ENCODE measurements around the gene ARHGAP8.
"Not testable (repeated sequence)": the region's sequence is repeated elsewhere in the genome, so short reads cannot be mapped to it uniquely, and the experiment has no call there.

Gene ARHGAP8

GRCh38 chr22:44891791-44892190, 139.4 kb downstream of the ARHGAP8 start:
- DNase-seq: no peak

DNA sequence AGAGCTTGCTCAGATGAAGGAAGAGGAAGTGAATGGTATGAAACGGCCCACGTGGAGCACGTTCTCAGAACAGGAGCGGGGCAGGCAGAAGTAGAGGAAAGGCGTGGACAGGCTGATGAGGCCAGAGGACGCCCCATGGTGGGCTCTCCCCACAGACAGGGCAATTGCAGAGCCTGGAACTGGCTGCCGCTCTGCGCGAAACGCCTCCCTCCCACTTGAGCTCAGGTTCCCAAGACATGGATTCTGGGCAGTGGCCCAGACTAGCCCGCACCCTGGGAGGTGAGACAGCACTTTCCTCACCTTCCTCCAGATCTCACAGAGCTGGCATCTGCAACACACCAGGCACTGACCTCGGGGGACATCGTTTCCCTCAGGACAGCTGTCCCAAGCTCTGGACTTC, 139.9 kb downstream of the ARHGAP8 start:
- no peak for DNase-seq

- no peak for DNase-seq
These were observed 140.7 kb downstream of the ARHGAP8 start for GRCh38 chr22:44892803-44893730.

DNA sequence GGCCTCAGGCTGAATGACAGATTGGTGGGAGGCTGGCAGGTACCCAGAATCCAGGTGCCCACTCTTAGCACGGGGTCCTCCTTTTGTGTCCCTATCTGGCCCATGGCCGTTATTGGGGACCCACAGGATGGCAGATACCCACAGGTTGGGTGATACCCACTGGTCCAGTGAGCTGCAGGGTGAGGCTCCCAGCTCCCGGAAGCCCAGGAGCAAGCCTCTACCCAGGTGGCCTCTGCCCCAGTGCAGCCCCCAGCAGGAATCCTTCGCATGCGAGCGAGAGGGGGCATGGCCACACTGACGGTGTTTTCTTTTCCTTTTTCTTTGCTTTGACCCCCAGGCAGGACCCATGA, 141.3 kb downstream of the ARHGAP8 start:
- no peak for DNase-seq

GRCh38 chr22:44894321-44894720, 141.9 kb downstream of the ARHGAP8 start:
- DNase-seq: no peak

DNA sequence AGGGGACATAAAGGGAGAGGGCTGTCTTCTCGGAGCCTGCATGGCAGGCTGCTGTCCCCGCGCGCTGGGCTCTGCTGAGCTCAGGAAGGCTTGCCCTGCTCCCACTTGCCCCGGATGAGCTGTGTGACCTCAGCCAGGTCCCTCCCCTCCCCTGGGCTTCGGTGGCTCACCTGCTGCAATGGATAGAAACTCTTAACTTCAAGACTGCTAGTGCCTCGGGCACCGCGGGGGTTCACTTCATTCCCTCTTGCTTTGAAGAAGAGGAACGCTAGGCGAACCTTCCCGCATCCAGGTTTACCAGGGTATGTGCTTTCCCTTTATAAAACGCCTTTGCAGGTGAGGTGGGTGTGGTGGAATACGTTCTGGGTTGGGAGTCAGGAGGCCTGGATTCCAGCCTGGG, 142.4 kb downstream of the ARHGAP8 start:
- DNase-seq: no peak

GRCh38 chr22:44895296-44896055, 143.1 kb downstream of the ARHGAP8 start:
- DNase-seq: no peak

- DNase-seq: no peak
These were observed 145.9 kb downstream of the ARHGAP8 start for GRCh38 chr22:44898236-44898635.

GRCh38 chr22:44901301-44901700, 148.9 kb downstream of the ARHGAP8 start:
- DNase-seq: no peak

DNA sequence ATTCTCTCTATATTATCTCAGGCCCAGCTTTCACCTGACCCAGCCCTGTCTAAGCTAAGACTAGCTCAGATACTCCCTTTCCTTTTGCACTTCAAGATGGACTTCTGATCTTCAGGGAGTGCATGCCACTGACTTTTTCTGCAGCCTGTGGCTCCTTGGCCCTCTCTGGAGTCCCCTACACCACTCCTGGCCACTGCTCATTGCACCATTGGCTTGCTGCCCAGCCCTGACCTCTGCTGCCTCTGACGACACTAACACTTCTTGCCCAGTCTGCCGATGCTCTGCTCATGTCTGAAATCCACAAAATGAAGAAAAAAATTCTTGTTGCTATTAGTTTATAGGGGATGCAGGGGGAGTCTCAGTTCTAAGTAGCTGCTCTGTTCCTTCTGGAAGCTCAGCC, 150.8 kb downstream of the ARHGAP8 start:
- not testable (repeated sequence) for DNase-seq

DNA sequence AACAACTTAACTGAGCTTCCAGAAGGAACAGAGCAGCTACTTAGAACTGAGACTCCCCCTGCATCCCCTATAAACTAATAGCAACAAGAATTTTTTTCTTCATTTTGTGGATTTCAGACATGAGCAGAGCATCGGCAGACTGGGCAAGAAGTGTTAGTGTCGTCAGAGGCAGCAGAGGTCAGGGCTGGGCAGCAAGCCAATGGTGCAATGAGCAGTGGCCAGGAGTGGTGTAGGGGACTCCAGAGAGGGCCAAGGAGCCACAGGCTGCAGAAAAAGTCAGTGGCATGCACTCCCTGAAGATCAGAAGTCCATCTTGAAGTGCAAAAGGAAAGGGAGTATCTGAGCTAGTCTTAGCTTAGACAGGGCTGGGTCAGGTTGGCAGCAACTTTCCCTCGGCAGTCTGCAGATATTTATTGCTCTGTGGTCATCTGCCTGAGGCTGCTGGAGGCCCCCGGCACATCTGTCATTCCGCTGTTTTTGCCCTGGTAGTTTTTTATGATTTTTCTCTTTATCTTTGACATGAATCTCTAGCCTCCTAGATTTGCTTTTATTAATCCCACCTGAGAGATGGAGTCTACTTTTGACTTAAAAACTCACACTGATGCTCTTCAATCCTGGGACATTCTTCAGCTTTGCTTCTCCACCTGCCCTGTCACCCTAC, 152.2 kb downstream of the ARHGAP8 start:
- DNase-seq: not testable (repeated sequence)

DNA sequence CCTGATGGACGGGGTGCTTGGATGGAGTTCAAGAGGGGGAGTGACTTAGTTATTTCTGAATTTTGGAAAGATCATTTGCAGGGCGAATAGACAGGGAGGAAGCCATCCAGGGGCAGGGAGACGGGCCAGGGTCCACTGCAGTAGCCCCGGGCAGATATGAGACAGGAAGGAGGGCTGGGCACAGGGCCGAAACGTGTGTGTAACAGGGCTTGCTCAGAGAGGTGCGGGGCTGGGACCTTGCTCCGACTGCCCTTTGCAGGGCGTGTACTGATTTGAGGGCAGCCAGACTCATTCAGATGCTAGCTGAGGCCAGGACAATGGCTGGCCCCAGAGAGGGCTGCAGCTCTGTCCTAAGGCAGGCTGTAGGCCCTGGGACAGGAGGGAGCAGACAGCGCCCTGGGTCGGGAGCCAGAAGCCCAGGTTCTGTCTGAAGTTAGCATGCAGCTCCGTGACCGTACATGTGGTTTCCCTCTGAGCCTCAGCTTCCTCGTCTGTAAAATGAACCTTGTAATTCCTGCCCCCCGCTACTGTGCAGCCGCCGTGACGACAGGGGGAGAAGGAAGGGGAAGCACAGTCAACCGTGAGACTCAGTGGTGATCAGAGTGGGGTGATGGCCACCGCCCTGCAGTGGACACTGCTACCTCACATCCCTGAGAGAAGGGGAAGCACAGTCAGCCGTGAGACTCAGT, 154.0 kb downstream of the ARHGAP8 start:
- no peak for DNase-seq

DNA sequence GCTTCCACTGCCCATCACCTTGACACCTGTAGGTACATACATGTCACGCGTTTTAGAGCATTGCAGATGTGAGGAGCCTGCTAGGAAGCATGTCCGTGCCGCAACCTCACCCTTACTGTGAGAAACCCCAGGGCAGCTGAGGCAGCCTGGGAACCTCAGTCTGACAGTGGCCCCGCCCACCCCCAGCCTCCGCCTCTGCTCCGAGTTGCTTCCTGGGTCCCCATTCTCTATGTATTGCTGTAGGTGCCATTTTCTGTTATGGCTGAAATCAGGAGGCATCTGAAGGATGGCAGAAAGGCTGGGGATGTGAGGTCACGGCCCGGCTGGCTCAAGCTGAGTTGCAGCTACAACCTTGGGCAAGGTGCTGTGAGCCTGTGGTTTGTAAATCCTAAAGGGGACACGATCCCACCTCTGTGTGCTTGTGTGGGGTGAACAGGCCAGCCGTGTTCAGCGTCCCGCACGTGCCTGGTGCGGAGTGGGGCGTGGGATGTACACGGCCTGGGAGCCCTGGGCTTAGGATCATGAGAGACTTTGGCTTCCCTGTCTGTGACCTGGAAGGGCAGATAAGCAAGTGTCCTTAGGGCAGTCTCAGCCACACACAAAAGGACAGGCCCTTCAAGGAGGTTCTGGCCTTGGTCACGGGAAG, 154.7 kb downstream of the ARHGAP8 start:
- no peak for DNase-seq

DNA sequence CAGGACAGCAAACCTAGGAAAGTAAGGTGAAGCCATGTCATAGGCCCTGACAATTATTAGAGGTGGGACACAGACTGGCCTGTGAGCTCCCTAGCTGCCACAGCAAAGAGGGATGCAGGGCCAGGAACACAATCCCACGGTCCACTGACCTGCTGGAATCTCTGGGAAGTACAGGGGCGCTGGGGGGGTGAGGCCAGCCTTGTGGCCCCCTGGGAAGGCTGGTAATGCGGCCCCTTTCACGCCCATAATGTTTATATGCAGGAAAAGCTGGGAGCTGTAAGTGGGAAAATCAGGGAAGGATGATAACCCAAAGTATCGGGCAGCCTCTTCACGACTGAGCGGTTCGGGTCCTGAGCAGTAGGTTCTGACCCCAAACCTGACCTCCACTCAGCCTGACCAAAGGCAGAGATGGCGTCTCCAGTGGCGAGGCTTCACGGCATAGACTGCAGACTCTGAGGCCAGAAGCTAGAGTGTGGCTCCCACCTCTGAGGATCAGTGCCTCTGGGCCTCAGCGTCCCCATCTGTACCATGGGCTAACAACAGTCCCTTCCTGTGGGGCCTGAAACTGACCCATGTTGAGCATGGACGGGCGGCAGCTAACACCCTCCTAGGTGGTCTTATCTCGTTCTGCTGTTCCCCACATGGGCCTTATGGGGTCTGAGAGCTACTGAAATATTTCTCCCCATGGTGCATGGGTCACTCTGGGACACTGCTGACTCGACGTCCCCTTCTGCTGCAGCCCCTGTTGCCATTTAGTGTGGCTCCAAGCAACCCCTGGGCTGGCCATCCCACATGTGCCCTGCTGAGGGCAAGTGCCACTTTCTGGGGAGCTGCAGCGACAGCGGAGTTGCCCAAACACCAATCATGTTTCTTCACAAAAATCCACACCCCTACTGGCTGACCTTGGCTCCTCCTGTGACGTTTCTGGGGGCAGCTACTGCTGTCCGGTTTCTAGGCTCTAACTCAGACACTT, 155.7 kb downstream of the ARHGAP8 start:
- no peak for DNase-seq

- DNase-seq: no peak
These were observed 156.9 kb downstream of the ARHGAP8 start for GRCh38 chr22:44909241-44909640.

All from KG1 (cell line).